ENCODE results near the gene ZDHHC21. TPM values are rescaled to one million over a fixed set of nuclear protein-coding genes. Genes with fewer than 3 reads are reported as not detected.
A peak's percentile ranks its signal among the peaks of the same experiment; 100 is the strongest.

ZDHHC21 gene
- total RNA-seq, 1 experiment from 2014 or later, result 7.0 TPM

GRCh38 chr9:14616188-14616982, 76.8 kb downstream of the ZDHHC21 start:
- DNase-seq (ENCODE audit: low read depth), result peak; percentile 63

GRCh38 chr9:14608540-14608939, 84.7 kb downstream of the ZDHHC21 start:
- no peak for DNase-seq (ENCODE audit: low read depth)

- DNase-seq (ENCODE audit: low read depth), result no peak
These were observed 95.9 kb downstream of the ZDHHC21 start for GRCh38 chr9:14597171-14597799.

GRCh38 chr9:14593406-14593805, 99.8 kb downstream of the ZDHHC21 start:
- DNase-seq (ENCODE audit: low read depth), result no peak

- DNase-seq (ENCODE audit: low read depth), result no peak
These were observed 101.8 kb downstream of the ZDHHC21 start for GRCh38 chr9:14591411-14591810.

GRCh38 chr9:14585730-14586473, 107.3 kb downstream of the ZDHHC21 start:
- no peak for DNase-seq (ENCODE audit: low read depth)

- no peak for DNase-seq (ENCODE audit: low read depth)
These were observed 108.7 kb downstream of the ZDHHC21 start for GRCh38 chr9:14584571-14584970.

- no peak for DNase-seq (ENCODE audit: low read depth)
These were observed 115.2 kb downstream of the ZDHHC21 start for GRCh38 chr9:14578030-14578429.

GRCh38 chr9:14574173-14574572, 119.1 kb downstream of the ZDHHC21 start:
- no peak for DNase-seq (ENCODE audit: low read depth)

GRCh38 chr9:14573319-14573718, 119.9 kb downstream of the ZDHHC21 start:
- no peak for DNase-seq (ENCODE audit: low read depth)

GRCh38 chr9:14565352-14566016, 127.7 kb downstream of the ZDHHC21 start:
- no peak for DNase-seq (ENCODE audit: low read depth)

GRCh38 chr9:14563902-14564624, 129.2 kb downstream of the ZDHHC21 start:
- DNase-seq (ENCODE audit: low read depth), result no peak

- DNase-seq (ENCODE audit: low read depth), result no peak
These were observed 131.3 kb downstream of the ZDHHC21 start for GRCh38 chr9:14561929-14562405.

Other genes with a start within 250 kb of the ZDHHC21 start
- gene CER1, start 29.3 kb upstream of the ZDHHC21 start, total RNA-seq (2014; rRNA removed; shearing (Covaris generic)), result not detected in 2 replicates
- 0.02 TPM in 1 of 2 replicates, not detected in the other for gene FREM1, start 217.0 kb upstream of the ZDHHC21 start, total RNA-seq (2014; rRNA removed; shearing (Covaris generic))

Data from M059J (cell line).